Uterus (tissue), 4 donors: ENCODE results near the gene DEXI. TPM values are rescaled to one million over a fixed set of nuclear protein-coding genes. Genes with fewer than 3 reads are reported as not detected.

Source experiments
- DNase-seq, 2 donors: peaks; one replicate each; pipeline ENCODE4 v3.0.0-alpha.2; 2019 to 2020
- H3K27ac ChIP-seq, 2 donors: fragments of 200-600 bp; sonication (generic); 1 replicate in 1 of 2; 2 replicates in 1 of 2; pipeline ENCODE4 v1.5.1; 2016 to 2018
- H3K27me3 ChIP-seq, 2 donors: fragments of 200-600 bp; sonication (generic); one replicate each; pipeline ENCODE4 v1.5.1; 2018 to 2019; ENCODE audit warnings: control low read depth in 1 of 2
- H3K36me3 ChIP-seq, 2 donors: fragments of 200-600 bp; sonication (generic); one replicate each; pipeline ENCODE4 v1.5.1; 2019; ENCODE audit warnings: control low read depth in 1 of 2
- H3K4me1 ChIP-seq, 2 donors: fragments of 200-600 bp; sonication (generic); one replicate each; pipeline ENCODE4 v1.5.1; 2018 to 2019; ENCODE audit warnings: control low read depth in 1 of 2
- H3K4me3 ChIP-seq, 2 donors: fragments of 200-600 bp; sonication (generic); 1 replicate in 1 of 2; 2 replicates in 1 of 2; pipeline ENCODE4 v1.5.1; 2018 to 2019; ENCODE audit warnings: mild to moderate bottlenecking in 1 of 2
- H3K9me3 ChIP-seq, 2 donors: fragments of 200-600 bp; sonication (generic); one replicate each; pipeline ENCODE4 v1.5.1; 2019; ENCODE audit warnings: control low read depth in 1 of 2
- CTCF ChIP-seq, 4 experiments: fragments of 200-600 bp in 2 of 4; fragments of 450-650 bp in 2 of 4; sonication (generic) in 2 of 4; IDR thresholded peaks; one replicate each; pipeline ENCODE4 v1.5.1; 2016 to 2019; ENCODE audit warnings: antibody characterized with exemption in 4 of 4, mild to moderate bottlenecking in 2 of 4, moderate library complexity in 1 of 4
- POLR2A ChIP-seq, 2 donors: fragments of 450-650 bp; IDR thresholded peaks; one replicate each; pipeline ENCODE4 v1.6.1; 2016; ENCODE audit warnings: antibody characterized with exemption in 2 of 2, mild to moderate bottlenecking in 1 of 2, moderate library complexity in 1 of 2
- intact Hi-C: fragments of 100-400 bp; cut with DNase I; formaldehyde crosslinking; loops from one replicate; pipeline ENCODE4 v1.15.1; 2023; ENCODE audit warnings: low total_unique reads
- total RNA-seq, 4 donors: library from RNA; depleted of rRNA in 3 of 4; stranded (reverse); fragments of >200 nt in 3 of 4; gene quantifications; one replicate each; pipeline versions ENCODE4 v1.1.0 to v1.2.4, GENCODE V29; 2014 to 2023
- donor health status: DM: yes; HTN: yes; CAD: no.

DEXI gene
- total RNA-seq, 4 donors from 2014 or later, result 15.6 to 70.2 (median 42.6) TPM

- no peak overlapping the region for H3K27ac ChIP-seq
- intact Hi-C loops, result no loop called here
- H3K4me1 ChIP-seq, result no peaks in the 10 kb centered on the region
- no peak overlapping the region for H3K4me3 ChIP-seq
- TF ChIP-seq CTCF (IDR thresholded peaks at IDR 0.05) (no peak), POLR2A (IDR thresholded peaks at IDR 0.05) (no peak)
- H3K36me3 ChIP-seq, result no peaks in the 10 kb centered on the region
- DNase-seq, result no peak
- no peaks in the 10 kb centered on the region for H3K9me3 ChIP-seq
- no peaks in the 10 kb centered on the region for H3K27me3 ChIP-seq
These were observed 12.6 kb upstream of the DEXI start for GRCh38 chr16:10954903-10955302.

GRCh38 chr16:10951026-10951425 is 8.8 kb upstream of the DEXI start:
- DNase-seq, result no peak
- peaks cover 0 to 12% of the 10 kb centered on the region in 2 donors for H3K4me1 ChIP-seq
- no peak overlapping the region for H3K4me3 ChIP-seq
- no peaks in the 10 kb centered on the region for H3K9me3 ChIP-seq
- H3K36me3 ChIP-seq, result no peaks in the 10 kb centered on the region
- intact Hi-C loops, result no loop called here
- no peaks in the 10 kb centered on the region for H3K27me3 ChIP-seq
- no peak for TF ChIP-seq POLR2A (IDR thresholded peaks at IDR 0.05)
- no peak for TF ChIP-seq CTCF (IDR thresholded peaks at IDR 0.05)
- no peak overlapping the region for H3K27ac ChIP-seq

- Histone ChIP-seq H3K9me3 (no peaks in the 10 kb centered on the region), H3K4me1 (peaks cover 0 to 17% of the 10 kb centered on the region in 2 donors), H3K36me3 (no peaks in the 10 kb centered on the region), H3K4me3 (no peak overlapping the region), H3K27ac (no peak overlapping the region), H3K27me3 (no peaks in the 10 kb centered on the region)
- no peak for TF ChIP-seq POLR2A (IDR thresholded peaks at IDR 0.05)
- TF ChIP-seq CTCF (IDR thresholded peaks at IDR 0.05), result no peak
- no peak for DNase-seq
- intact Hi-C loops, result no loop called here
These were observed 8.1 kb upstream of the DEXI start for GRCh38 chr16:10950393-10950792.

GRCh38 chr16:10949424-10949970 is 7.2 kb upstream of the DEXI start:
- Histone ChIP-seq H3K4me1 (peaks cover 0 to 24% of the 10 kb centered on the region in 2 donors), H3K27ac (no peak overlapping the region), H3K9me3 (no peaks in the 10 kb centered on the region), H3K27me3 (no peaks in the 10 kb centered on the region), H3K36me3 (no peaks in the 10 kb centered on the region), H3K4me3 (no peak overlapping the region)
- TF ChIP-seq CTCF (IDR thresholded peaks at IDR 0.05) (no peak), POLR2A (IDR thresholded peaks at IDR 0.05) (no peak)
- intact Hi-C loops, result no loop called here
- DNase-seq, result no peak

GRCh38 chr16:10947211-10947787 is 5.0 kb upstream of the DEXI start:
- H3K27ac ChIP-seq, result no peak overlapping the region
- intact Hi-C loops, result no loop called here
- H3K9me3 ChIP-seq, result no peaks in the 10 kb centered on the region
- peaks cover 0 to 24% of the 10 kb centered on the region in 2 donors for H3K4me1 ChIP-seq
- no peak for DNase-seq
- H3K36me3 ChIP-seq, result no peaks in the 10 kb centered on the region
- TF ChIP-seq POLR2A (IDR thresholded peaks at IDR 0.05), result no peak
- TF ChIP-seq CTCF (IDR thresholded peaks at IDR 0.05), result no peak
- H3K27me3 ChIP-seq, result no peaks in the 10 kb centered on the region
- no peak overlapping the region for H3K4me3 ChIP-seq
